Right forelimb (tissue), 1 donor: ENCODE results near the gene PIGM.

ENCODE experiments used
- DNase-seq: peaks from one replicate; pipeline ENCODE4 v3.0.0-alpha.2; 2018

Gene PIGM

DNA sequence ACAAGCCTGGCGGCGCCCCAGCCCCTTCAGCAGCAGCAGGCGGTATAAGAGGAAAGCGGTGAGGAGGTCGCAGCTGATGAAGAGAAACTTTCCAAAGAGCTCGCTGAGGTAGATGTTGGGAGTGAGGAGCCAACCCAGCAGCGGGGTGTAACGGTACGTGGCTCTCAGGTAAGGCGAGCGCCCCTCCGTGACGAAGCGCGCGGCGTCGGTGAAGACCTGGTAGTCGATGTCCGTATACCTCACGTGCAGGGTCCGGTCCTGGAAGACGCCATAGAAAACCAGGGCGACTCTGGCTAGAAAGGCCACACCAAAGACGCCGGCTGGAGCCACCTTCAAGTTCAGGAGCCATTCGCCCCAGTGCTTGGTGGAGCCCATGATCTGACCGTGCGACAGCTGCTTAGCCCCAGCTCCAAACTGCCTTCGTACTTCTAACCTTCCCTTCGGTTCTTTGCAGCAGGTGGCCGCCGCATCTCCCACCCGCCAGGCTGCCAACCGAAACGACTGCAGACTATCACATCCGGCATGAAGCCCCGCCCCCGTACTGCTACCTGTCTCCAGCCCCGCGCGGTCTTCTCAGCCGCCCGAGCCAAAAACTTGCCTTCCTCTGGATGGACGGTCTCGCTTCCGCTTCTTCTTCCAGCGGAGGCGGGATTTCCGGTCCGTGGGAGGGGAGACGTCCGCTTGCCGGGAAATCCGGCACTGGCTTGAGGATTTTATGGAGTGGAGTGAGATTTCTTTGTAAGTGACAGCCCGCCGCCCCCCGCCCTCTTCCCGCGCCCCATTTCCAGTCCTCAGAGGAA lies at the start of gene PIGM:
PIGM (minus strand) TSS at position 626 of the 800 bp plus-strand sequence; CDS start at position 375, 251 bp downstream.
- peak; percentile 94 for DNase-seq

GRCh38 chr1:160081261-160081936 lies 49.6 kb upstream of the PIGM start, which contains the start of gene KCNJ9:
Gene KCNJ9 (plus strand): TSS chr1:160081538. CDS start chr1:160084031, 2,493 bp downstream.
- no peak for DNase-seq

GRCh38 chr1:160080381-160081100 lies 48.8 kb upstream of the PIGM start:
- DNase-seq = no peak

GRCh38 chr1:160079448-160079847 lies 47.7 kb upstream of the PIGM start:
- no peak for DNase-seq

GRCh38 chr1:160078512-160079195 lies 46.9 kb upstream of the PIGM start:
- no peak for DNase-seq

DNA sequence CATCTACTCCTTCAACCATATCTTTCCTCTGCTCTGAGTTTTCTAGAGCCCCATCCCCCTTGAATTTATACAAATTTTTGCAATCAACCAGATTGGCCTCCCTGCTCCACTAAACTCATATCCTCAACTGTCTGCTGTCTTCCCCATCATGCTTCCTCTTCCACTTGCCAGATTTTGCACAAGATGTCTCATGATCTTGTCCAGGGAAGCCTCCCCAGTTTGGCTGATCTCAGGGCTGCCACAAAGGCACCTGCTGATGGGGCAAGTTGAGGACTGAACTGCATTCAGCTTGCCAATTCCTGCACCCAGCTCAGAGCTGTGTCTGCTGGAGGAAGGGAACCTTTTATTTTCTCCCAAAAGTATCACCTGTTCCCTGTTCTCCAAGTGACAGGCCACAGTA lies 45.7 kb upstream of the PIGM start:
- DNase-seq = no peak

- no peak for DNase-seq
Measured at GRCh38 chr1:160076295-160076694, 44.5 kb upstream of the PIGM start.

GRCh38 chr1:160075836-160076235 lies 44.0 kb upstream of the PIGM start:
- no peak for DNase-seq

GRCh38 chr1:160074865-160075264 lies 43.1 kb upstream of the PIGM start:
- no peak for DNase-seq

- no peak for DNase-seq
Measured at GRCh38 chr1:160071289-160071688, 39.5 kb upstream of the PIGM start.

- DNase-seq = peak; percentile 88
Measured at GRCh38 chr1:160070243-160071163, 38.7 kb upstream of the PIGM start.

DNA sequence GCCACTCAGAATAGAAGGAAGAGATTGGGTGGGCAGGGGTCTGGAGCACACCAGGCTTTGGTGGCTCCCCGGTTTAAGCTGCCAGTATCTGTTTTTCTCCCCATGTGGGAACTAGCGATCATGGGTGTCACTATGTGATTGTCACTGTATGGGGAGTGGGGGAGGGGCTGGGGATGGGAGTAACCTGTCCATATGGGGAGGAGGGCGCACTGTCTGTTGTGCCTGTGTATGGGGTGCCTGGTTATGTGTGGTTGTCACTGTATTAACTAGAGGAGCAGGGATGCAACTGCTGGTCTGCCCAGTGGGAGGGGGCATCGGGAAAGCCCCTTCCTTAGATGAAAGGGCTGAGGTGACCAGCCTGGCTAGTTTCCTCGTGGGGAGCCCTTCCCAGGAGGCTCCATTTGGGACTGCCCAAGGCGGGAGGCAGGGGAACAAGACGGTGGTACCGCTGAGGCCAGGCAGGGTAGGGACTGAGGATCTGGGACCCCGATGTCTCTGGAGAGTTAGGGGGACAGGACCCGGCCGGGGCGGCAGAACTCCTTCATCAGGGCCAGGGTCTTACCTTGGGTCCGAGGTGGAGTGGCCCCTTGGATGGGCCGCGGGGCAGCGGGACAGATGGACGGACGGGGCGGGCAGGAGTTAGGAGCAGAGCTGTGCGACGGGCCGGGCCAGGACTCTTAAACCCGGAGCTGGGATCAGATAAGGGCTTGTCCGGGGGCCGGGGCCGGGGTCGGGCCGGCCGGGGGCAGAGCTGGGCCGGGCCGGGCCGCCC lies 37.9 kb upstream of the PIGM start, which contains the start of gene KCNJ10:
KCNJ10 (minus strand) TSS at position 701 of the 772 bp plus-strand sequence. CDS start 27,628 bp downstream, outside the sequence.
- DNase-seq = peak; percentile 48

DNA sequence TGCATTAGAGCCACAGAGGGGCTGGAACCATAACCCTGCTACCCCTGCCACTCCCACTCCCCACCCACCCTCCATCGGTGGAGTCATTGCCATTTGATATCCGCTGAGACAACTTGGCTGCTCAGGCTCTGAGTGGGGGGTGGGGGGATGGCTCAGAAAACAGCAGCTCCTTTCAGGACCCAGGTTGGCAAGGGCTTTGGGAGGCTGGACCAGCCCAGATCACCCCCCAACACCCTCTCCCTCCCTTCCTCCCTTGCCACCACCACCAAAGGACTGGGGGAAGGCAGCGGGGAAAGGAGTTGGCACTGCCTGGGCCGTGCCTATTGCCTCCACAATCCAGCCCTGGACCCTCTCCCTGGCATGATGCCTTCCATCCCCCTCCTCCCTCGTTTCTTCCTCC lies 36.4 kb upstream of the PIGM start:
- DNase-seq = no peak

DNA sequence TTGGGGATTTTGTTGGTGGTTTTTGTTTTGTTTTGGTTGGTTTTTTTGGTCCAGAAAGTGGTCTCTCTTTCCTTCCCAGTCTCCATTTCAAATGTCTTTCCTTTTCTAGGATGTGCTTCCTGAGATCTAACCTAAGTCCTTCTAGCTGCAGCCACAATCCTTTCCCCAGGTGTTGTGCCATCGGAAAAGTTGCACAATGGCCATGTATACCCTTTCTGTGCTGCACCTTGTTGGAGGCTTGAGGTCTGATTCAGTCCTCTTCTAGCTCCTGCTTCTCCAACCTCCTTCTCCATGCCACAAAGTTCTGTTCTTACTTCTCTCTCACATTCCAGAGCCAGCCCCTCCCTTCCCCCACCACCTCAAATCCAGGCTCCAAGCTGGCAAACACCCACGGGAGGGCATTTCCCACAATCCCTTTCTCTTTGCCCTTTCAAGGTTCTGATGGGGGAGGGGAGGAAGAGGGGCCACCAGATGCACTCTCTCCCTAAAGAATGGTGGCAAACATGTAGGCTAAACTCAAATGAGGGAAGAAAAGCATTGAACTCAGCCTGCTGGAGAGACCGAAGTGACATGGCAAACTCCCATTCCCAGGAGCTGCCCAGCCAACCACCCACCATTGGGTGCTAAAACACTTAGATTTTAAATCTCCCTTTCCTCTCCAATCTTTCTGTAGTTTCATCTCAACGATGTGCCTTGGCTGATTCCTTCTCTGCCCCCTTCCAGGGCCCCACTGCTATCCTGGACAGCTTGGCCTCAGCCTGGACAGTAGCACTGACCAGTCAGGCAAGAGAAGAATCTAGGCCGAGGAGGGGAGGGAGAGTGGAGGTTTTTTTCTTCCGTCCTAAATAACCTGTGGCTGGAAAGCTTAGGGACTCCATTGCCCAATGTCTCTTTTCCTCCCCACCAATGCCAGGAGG lies 35.3 kb upstream of the PIGM start:
- no peak for DNase-seq

GRCh38 chr1:160064746-160065145 lies 33.0 kb upstream of the PIGM start:
- DNase-seq = no peak

GRCh38 chr1:160064164-160064563 lies 32.4 kb upstream of the PIGM start:
- no peak for DNase-seq

- no peak for DNase-seq
Measured at GRCh38 chr1:160063176-160063575, 31.4 kb upstream of the PIGM start.

DNA sequence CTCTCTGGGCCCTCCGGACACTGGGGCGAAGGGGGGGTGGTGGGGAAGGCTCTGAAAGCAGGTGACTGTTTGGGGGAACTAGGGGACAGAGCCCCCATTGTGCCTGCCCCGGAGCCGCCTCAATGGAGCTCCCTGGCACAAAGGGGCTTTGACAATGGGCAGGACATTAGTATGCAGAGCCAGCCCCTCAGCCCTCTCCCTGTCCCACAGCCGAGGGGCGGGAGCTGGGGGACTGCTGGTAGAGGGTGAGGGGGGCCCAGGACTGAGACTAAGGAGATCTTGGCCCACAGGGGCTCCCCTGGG lies 30.4 kb upstream of the PIGM start:
- no peak for DNase-seq

- no peak for DNase-seq
Measured at GRCh38 chr1:160061369-160062229, 29.8 kb upstream of the PIGM start.
